ENCODE results near the gene BAG5.

DNA sequence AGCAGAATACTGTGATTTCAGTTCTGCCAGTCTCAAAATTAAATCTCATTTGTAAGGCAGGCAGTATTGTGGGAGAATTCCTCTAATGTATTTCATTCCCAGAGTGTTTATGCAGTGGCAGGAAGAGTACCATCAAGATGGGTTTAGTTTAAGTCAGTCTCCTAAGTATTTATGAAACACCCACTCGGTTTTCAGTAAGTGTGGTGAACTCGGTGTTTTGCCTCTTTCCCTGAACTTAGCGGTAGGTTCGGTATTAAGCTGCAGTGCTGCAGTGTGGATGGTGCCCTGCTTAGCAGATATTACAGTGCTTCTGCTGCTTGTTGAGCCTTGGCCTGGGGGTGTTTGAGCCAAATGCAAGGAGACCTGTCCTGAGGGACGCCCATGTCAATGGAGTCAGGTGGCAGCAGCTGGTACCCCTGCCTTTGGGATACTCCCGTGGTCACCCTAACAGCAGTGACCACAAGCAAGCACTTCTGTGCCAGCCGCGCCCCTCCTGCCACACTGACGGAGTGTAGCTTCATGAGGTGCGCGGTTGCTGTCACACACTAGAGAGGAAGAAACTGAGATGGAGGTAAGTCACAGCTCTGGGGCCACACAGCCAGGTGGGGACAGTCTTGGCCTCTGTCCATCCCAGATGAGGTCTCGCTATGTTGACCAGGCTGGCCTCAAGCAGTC, 16.1 kb upstream of the BAG5 start:
- TF ChIP-seq, protein P1, sequence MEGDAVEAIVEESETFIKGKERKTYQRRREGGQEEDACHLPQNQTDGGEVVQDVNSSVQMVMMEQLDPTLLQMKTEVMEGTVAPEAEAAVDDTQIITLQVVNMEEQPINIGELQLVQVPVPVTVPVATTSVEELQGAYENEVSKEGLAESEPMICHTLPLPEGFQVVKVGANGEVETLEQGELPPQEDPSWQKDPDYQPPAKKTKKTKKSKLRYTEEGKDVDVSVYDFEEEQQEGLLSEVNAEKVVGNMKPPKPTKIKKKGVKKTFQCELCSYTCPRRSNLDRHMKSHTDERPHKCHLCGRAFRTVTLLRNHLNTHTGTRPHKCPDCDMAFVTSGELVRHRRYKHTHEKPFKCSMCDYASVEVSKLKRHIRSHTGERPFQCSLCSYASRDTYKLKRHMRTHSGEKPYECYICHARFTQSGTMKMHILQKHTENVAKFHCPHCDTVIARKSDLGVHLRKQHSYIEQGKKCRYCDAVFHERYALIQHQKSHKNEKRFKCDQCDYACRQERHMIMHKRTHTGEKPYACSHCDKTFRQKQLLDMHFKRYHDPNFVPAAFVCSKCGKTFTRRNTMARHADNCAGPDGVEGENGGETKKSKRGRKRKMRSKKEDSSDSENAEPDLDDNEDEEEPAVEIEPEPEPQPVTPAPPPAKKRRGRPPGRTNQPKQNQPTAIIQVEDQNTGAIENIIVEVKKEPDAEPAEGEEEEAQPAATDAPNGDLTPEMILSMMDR (conservative IDR thresholded peaks at IDR 0.05): no peak
- TF ChIP-seq ZFX (IDR thresholded peaks at IDR 0.05): no peak
